Transverse colon (tissue), 4 donors: Measurements from ENCODE around the gene TRAIP.

Experiments
- POLR2A ChIP-seq: fragments of 450-650 bp; IDR thresholded peaks from one replicate; pipeline ENCODE4 v1.6.1; 2016; ENCODE audit warnings: antibody characterized with exemption, mild to moderate bottlenecking, moderate library complexity
- POLR2AphosphoS5 ChIP-seq, 3 donors: sonication (generic); formaldehyde crosslinking; IDR thresholded peaks; one replicate each; pipeline ENCODE4 v1.6.1; 2016; ENCODE audit warnings: antibody characterized with exemption in 3 of 3
- TF ChIP-seq, protein P1 (sequence below), 5 experiments: fragments of 200-600 bp in 3 of 5; fragments of 450-650 bp in 2 of 5; sonication (generic) in 3 of 5; IDR thresholded peaks; 1 replicate in 2 of 5; 2 replicates in 3 of 5; pipeline ENCODE4 v1.5.1; 2016 to 2017; ENCODE audit warnings: antibody characterized with exemption in 5 of 5, inconsistent platforms in 3 of 5, mild to moderate bottlenecking in 2 of 5, moderate library complexity in 1 of 5

DNA sequence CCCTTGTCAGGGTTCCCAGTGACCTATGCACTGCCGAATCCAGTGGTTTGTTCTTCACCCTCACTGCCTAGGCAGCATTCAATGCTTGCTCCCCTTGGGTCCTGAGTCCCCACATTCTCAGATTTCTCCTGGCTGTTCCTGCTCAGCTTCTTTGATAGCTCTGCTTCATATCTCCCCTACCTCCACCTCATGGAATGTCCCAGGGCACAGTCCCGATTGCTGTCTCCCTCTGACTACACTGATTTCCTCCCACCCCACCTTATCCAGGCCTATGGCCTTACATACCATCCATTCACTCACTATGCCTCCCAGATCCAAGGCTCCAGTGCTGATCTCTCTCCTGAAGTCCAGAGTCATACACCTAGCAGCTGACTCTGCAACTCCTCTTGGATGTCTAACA, 55.2 kb downstream of the TRAIP start:
- TF ChIP-seq, protein P1, sequence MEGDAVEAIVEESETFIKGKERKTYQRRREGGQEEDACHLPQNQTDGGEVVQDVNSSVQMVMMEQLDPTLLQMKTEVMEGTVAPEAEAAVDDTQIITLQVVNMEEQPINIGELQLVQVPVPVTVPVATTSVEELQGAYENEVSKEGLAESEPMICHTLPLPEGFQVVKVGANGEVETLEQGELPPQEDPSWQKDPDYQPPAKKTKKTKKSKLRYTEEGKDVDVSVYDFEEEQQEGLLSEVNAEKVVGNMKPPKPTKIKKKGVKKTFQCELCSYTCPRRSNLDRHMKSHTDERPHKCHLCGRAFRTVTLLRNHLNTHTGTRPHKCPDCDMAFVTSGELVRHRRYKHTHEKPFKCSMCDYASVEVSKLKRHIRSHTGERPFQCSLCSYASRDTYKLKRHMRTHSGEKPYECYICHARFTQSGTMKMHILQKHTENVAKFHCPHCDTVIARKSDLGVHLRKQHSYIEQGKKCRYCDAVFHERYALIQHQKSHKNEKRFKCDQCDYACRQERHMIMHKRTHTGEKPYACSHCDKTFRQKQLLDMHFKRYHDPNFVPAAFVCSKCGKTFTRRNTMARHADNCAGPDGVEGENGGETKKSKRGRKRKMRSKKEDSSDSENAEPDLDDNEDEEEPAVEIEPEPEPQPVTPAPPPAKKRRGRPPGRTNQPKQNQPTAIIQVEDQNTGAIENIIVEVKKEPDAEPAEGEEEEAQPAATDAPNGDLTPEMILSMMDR (IDR thresholded peaks at IDR 0.05) = no peak
- TF ChIP-seq POLR2A (no peak), POLR2AphosphoS5 (IDR thresholded peaks at IDR 0.05) (no peak)
